Upper lobe of right lung (tissue), 1 donor: ENCODE data around the gene SIK3. TPM values are rescaled to one million over a fixed set of nuclear protein-coding genes. Genes with fewer than 3 reads are reported as not detected.

ENCODE experiments used
- ATAC-seq: fragments of 200-7000 bp; cut with Tn5 transposase; one replicate; pipeline ENCODE4 v1.9.1; 2020; ENCODE audit warnings: mild to moderate bottlenecking, moderate library complexity
- DNase-seq: peaks from one replicate; pipeline ENCODE4 v3.0.0-alpha.2; 2020
- H3K27ac ChIP-seq: fragments of 200-600 bp; one replicate; pipeline ENCODE4 v1.8.0; 2022
- H3K27me3 ChIP-seq: fragments of 200-600 bp; one replicate; pipeline ENCODE4 v1.8.0; 2022; ENCODE audit warnings: mild to moderate bottlenecking
- H3K36me3 ChIP-seq: fragments of 200-600 bp; one replicate; pipeline ENCODE4 v1.8.0; 2022
- H3K4me1 ChIP-seq: fragments of 200-600 bp; one replicate; pipeline ENCODE4 v1.8.0; 2022
- H3K4me3 ChIP-seq: fragments of 200-600 bp; one replicate; pipeline ENCODE4 v1.8.0; 2022; ENCODE audit warnings: mild to moderate bottlenecking
- H3K9me3 ChIP-seq: fragments of 200-600 bp; one replicate; pipeline ENCODE4 v1.8.0; 2022
- intact Hi-C: fragments of 100-400 bp; cut with DNase I; formaldehyde crosslinking; loops from one replicate; pipeline ENCODE4 v1.11.0; 2022
- total RNA-seq: library from RNA; stranded (reverse); fragmentation: NEBNext Ultra II Directional; extraction: Animal tissue kit (Norgen Biotek cat#: 25700); gene quantifications from one replicate; pipeline ENCODE4 v1.2.1, GENCODE V29; 2021
- TF ChIP-seq, protein P1 (sequence below): fragments of 200-600 bp; IDR thresholded peaks from one replicate; pipeline ENCODE4 v1.8.0; 2022; ENCODE audit warnings: antibody characterized with exemption
- donor health status: DM: no; HTN: yes; CAD: no; lungs with severe emphysema.

The SIK3 gene
- total RNA-seq, 1 donor from 2014 or later: 37.1 TPM

DNA sequence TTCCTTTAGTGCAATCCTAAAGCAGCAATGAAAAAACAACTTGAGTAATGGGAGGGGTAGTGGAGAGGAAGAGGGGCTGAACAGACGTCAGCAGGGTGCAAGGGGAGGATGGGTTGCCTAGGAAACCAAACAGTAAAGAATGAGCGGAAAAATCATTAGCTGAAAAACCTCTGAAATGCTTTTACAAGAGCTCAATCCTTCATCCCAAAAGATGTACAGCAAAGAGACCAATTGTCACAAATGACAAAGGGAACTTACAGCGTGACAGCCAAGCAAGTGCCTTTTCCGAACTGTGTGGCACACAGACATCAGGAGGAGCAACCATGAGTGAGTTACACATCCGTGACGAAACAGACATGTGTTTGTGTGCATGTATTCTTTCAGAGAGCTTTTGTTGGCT is 104.6 kb downstream of the SIK3 start:
- intact Hi-C loops: no loop called here
- DNase-seq (no peak), ATAC-seq (no peak)
- H3K27me3 ChIP-seq: no peaks in the 10 kb centered on the region
- H3K36me3 ChIP-seq: no peaks in the 10 kb centered on the region
- no peaks in the 10 kb centered on the region for H3K9me3 ChIP-seq
- TF ChIP-seq, protein P1, sequence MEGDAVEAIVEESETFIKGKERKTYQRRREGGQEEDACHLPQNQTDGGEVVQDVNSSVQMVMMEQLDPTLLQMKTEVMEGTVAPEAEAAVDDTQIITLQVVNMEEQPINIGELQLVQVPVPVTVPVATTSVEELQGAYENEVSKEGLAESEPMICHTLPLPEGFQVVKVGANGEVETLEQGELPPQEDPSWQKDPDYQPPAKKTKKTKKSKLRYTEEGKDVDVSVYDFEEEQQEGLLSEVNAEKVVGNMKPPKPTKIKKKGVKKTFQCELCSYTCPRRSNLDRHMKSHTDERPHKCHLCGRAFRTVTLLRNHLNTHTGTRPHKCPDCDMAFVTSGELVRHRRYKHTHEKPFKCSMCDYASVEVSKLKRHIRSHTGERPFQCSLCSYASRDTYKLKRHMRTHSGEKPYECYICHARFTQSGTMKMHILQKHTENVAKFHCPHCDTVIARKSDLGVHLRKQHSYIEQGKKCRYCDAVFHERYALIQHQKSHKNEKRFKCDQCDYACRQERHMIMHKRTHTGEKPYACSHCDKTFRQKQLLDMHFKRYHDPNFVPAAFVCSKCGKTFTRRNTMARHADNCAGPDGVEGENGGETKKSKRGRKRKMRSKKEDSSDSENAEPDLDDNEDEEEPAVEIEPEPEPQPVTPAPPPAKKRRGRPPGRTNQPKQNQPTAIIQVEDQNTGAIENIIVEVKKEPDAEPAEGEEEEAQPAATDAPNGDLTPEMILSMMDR: no peak
- no peak overlapping the region for H3K27ac ChIP-seq
- H3K4me1 ChIP-seq: peaks cover 4% of the 10 kb centered on the region
- no peak overlapping the region for H3K4me3 ChIP-seq

GRCh38 chr11:116991491-116991890 is 106.7 kb downstream of the SIK3 start:
- no peaks in the 10 kb centered on the region for H3K36me3 ChIP-seq
- TF ChIP-seq, protein P1: no peak
- DNase-seq (no peak), ATAC-seq (no peak)
- H3K4me1 ChIP-seq: peaks cover 16% of the 10 kb centered on the region
- H3K27me3 ChIP-seq: no peaks in the 10 kb centered on the region
- H3K9me3 ChIP-seq: no peaks in the 10 kb centered on the region
- no peak overlapping the region for H3K4me3 ChIP-seq
- no peak overlapping the region for H3K27ac ChIP-seq
- intact Hi-C loops: no loop called here

DNA sequence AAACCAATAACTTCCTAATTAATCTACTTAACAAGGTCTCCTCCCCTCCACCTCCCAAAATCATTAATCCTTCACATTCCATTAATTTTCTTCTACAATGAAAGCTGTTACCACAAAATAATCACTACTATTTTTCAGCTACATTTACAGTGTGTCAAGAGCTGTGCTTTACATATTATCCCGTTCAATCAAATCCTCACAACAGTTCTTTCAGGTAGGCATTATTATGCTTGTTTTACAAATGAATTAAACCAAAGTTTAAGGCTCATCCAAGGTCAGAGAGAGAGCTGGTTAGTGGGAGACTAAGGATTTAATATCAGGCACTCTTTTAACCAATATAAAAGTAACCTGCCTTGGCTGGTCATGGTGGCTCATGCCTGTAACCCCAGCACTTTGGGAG is 107.4 kb downstream of the SIK3 start:
- Histone ChIP-seq H3K27ac (no peak overlapping the region), H3K9me3 (no peaks in the 10 kb centered on the region), H3K27me3 (no peaks in the 10 kb centered on the region), H3K4me3 (no peak overlapping the region), H3K4me1 (peaks cover 23% of the 10 kb centered on the region), H3K36me3 (no peaks in the 10 kb centered on the region)
- no peak for DNase-seq
- ATAC-seq: no peak
- intact Hi-C loops: no loop called here
- TF ChIP-seq, protein P1: no peak

DNA sequence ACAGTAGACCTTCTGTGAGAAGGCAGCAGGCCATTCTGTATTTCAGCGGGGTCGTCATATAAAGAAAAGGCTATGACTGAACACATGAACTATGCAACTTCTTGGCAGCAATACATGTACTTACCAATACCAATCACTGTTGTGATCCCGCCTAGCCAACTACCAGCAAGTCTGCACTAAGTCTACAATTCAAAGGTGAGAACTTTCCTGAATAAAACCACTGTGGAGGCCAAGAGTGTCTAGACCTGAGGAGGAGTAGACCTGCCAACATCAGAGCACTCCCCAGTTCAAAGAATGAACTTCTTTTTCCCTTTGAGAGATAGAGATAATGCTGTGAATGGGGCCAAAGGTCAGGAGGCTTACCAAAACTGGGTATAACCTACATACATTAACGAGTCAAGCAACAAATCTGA is 108.2 kb downstream of the SIK3 start:
- ATAC-seq: no peak
- TF ChIP-seq, protein P1: no peak

GRCh38 chr11:116989184-116989583 is 109.0 kb downstream of the SIK3 start:
- Histone ChIP-seq H3K36me3 (no peaks in the 10 kb centered on the region), H3K27ac (no peak overlapping the region), H3K9me3 (no peaks in the 10 kb centered on the region), H3K27me3 (no peaks in the 10 kb centered on the region), H3K4me1 (peaks cover 36% of the 10 kb centered on the region), H3K4me3 (no peak overlapping the region)
- no peak for DNase-seq
- intact Hi-C loops: no loop called here
- TF ChIP-seq, protein P1: no peak
- ATAC-seq: no peak

More for the DNA sequence above, 108.2 kb downstream of the SIK3 start:
- DNase-seq: no peak
- intact Hi-C loops: no loop called here
- H3K9me3 ChIP-seq: no peaks in the 10 kb centered on the region
- H3K4me1 ChIP-seq: peaks cover 31% of the 10 kb centered on the region
- H3K4me3 ChIP-seq: no peak overlapping the region
- no peak overlapping the region for H3K27ac ChIP-seq
- H3K27me3 ChIP-seq: no peaks in the 10 kb centered on the region
- H3K36me3 ChIP-seq: no peaks in the 10 kb centered on the region

DNA sequence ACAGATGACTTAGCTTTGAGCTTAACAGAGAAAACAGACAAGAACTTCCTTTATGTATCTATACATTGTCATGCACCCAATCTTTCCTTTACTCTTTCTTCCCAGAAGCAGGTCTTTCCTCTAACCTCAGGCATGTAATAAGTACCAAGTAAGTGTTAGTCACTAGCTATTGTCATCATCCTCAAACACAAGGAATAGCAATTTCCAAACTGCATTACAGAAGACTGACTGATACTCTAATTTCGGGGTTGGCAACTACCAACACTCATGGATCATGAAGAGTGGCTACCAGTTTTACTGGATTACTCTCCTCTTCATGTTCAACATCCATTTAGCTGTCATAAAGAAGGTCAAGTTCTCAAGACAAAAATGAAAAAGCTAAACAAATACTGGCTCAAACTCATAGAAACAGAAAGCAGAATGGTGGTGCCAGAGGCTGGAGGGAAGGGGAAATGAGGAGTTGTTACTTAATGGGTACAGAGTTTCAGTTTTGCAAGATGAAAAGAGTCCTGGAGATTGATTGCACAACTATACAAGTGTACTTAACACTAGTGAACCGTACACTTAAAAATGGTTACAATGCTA is 111.6 kb downstream of the SIK3 start:
- intact Hi-C loops: no loop called here
- Histone ChIP-seq H3K4me3 (peak overlapping the region; percentile 17), H3K9me3 (no peaks in the 10 kb centered on the region), H3K36me3 (no peaks in the 10 kb centered on the region), H3K4me1 (peaks cover 45% of the 10 kb centered on the region), H3K27ac (peak overlapping the region; percentile 55), H3K27me3 (no peaks in the 10 kb centered on the region)
- TF ChIP-seq, protein P1: no peak
- DNase-seq: no peak
- ATAC-seq: peak; percentile 88
